Activated CD8-positive, alpha-beta memory T cell treated with anti-CD3 and anti-CD28 coated beads, Interleukin-2, amount 50 U/mL, for 48 hours (primary cell): Measurements from ENCODE around the gene GABPB2.

Experiments used
- DNase-seq: peaks from one replicate; pipeline ENCODE4 v3.0.0-alpha.2; 2020

The GABPB2 gene

GRCh38 chr1:151165281-151165737, 94.7 kb downstream of the GABPB2 start:
- no peak for DNase-seq

DNA sequence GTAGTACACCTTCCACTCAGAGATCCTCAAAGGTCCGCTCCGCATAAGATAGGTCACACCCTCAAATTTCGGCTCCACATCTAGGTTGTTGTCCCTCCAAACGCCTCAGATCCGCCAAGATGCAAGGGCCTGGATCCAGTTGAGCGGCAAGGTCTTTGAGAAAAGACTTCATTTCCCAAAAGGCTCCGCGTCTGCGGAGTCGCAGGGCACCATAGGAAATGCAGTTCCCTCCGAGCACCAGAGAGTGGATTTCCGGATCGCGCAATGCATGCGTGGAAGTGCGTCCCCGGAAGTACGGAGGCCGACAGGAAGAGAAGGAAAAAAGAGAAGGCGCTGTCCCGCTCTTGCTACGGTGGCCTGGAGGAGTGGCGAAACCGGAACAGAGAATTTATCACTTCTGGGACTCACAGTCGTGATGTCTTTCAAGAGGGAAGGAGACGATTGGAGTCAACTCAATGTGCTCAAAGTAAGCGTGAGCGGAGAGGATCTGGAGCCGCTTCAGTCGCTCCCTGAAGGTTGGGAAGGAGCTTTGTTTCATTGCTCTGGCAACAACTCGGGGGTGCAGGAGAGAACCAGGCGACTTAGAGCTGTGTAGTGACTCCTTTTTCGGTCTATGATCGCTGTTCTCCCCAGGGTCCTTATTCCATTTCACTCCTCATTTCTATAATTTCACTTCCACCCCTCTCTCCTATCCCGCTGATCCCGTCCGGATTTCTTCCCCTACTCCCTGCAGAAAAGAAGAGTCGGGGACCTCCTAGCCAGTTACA, 95.4 kb downstream of the GABPB2 start, which contains the start of the genes LYSMD1 and SCNM1:
LYSMD1 (minus strand) TSS at position 165 of the 767 bp plus-strand sequence. CDS start 644 bp downstream, outside the sequence.
SCNM1 (plus strand) TSS at position 407 of the 767 bp plus-strand sequence; CDS start at position 416, 9 bp downstream.
- DNase-seq: peak; percentile 94

DNA sequence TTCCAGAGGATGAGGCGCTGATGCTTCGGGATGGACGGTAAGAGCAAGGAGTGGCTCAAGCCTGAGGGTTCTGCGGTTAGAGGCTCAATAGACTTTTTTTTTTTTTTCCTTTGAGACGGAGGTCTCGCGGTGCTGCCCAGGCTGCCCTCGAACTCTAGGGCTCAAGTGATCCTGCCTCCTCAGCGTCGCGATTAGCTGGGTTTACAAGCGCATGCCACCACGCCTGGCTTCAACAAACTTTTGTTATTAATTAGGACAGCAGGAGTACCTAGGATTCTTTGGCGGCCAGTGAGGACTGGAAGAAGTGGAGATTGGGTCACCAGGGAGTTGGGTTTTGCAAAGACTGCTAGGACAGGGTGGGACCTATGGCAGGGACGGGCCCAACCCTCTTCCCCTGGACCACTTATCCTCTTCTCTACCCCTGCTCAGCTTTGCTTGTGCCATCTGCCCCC, 96.0 kb downstream of the GABPB2 start:
- no peak for DNase-seq

GRCh38 chr1:151167116-151167515, 96.6 kb downstream of the GABPB2 start:
- DNase-seq: no peak

DNA sequence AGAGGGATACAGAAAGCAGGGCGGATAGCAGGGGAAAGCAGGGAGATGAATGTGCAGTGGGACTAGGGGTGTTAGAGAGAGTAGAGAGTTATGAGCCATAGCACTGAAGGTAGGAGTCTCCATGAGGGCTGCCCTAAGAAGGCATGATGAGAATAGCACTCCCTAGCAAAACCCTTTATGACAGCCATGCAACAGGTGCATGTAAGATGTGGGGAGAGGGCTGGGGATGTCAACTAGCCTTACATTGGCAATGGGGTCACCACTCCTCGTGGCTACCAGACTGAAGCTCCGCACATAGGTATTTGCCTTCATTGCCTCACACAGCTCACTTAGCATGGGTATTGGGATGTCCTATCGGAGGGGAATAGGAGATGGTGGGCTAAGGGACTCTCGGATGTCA, 100.6 kb downstream of the GABPB2 start:
- DNase-seq: no peak
